Measurements from ENCODE around the gene MYO16.

MYO16 gene

DNA sequence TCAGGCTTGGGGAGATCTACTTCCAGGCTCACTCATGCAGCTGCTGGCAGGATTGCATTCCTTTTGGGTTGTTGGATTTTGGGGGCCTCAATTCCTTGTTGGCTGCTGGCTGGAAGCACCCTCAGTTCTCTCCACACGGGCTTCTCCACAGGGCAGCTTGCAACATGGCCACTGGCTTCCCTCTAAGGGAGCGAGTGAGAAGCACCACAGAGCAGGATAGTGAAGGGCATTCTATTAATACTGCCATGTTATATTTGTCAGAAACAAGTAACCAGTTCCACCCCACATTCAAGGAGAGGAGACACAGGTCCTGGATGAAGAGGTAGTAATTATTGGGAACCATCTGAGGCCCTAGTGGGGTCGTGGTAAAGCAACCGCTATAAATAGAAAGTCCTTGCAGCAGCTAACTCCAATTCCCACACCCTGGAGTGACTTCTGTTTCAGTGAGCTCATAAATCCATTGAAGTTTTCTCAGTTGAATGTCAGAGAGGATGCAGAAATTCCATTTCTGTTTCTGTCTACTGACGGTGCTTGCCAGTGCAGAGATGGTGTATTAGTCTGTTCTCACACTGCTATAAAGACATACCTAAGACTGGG lies 598.0 kb downstream of the MYO16 start:
- DNase-seq (ENCODE audit: low read depth in 2 of 2), result no peak

DNA sequence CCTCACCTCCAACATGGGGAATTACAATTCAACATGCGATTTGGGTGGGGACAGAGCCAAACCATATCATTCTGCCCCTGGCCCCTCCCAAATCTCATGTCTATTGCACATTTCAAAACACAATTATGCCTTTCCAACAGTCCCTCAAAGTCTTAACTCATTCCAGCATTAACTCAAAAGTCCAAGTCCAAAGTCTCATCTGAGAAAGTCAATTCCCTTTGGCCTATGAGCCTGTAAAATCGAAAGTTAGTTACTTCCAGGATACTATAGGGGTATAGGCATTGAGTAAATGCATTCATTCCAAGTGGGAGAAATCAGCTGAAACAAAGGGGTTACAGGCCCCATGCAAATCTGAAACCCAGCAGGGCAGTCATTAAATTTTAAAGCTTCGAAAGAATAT lies 598.8 kb downstream of the MYO16 start:
- no peak for DNase-seq (ENCODE audit: low read depth in 2 of 2)

DNA sequence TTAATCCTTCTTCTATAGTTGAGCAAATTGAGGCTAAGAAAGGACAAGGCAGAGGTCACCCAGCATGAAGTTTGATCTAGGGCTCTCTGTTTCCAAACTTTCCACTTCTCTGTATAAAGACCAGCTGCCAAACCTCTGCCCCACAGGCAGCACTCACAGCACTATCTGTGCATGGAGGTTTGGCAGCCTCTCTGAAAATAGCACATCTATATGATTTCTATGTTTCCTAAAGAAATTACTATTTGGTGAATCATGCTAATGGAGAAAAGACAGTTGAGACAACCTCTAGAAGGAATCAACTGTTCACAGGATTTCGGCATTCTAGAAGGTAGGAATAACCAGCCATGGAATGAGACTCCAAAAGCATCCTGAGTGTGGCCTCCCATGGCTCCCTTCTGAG lies 602.5 kb downstream of the MYO16 start:
- no peak for DNase-seq (ENCODE audit: low read depth in 2 of 2)

DNA sequence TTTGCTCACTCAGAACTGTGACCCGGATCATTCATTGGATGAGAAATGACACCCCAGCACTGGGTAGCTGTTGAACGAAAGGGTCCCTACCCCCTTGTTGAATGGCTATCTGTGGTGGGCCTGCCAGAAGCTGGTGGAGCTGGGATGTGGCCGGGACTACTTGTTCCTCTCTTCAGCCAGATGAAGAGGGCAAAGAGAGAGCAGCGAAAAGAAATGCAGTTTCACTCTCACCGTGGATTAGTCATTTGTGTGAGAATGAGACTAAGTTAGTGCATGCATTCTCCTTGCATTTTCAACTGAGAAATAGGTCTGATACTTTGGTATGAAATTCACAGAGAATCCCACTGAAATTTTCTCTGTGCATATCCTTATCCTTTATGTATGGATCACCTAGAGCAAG lies 603.9 kb downstream of the MYO16 start:
- no peak for DNase-seq (ENCODE audit: low read depth in 2 of 2)

DNA sequence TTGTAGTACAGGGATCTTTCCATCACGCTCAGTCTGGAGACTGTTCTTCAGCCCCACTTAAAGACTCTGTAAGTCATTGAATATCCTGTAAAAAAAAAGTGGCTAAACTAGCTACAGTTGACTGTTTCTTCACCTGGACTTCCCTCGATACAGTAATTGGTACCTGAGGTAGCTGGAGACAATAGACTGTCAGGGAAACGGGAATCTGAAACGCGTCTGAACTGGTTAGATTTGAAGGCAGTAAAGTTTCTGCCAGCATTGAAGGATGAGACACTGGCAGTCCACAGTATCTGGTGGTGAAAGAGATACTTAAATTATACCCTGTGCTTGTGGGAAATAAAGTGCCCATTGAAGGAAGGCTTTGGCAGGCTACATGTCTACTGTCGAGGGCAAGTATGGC lies 606.5 kb downstream of the MYO16 start:
- no peak for DNase-seq (ENCODE audit: low read depth in 2 of 2)

DNA sequence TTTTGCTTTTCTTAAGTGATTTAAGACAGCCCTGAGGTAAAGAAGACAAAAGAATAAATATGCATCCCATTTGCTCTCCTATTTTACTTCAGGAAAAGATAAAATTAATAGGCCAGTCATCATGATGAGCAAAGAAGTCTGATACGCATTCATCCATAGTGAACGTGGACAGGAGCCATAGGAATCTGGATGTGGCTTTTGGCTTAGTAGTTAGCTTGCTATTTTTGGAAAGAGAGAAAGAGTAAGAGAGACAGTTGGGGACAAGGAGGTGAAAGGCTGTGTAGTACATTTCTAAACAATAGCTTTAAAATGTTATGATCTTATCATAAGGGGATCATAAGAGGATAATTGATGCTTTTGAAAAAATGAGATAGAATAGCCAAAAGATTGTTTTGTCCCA lies 611.7 kb downstream of the MYO16 start:
- DNase-seq (ENCODE audit: low read depth in 2 of 2), result no peak

DNA sequence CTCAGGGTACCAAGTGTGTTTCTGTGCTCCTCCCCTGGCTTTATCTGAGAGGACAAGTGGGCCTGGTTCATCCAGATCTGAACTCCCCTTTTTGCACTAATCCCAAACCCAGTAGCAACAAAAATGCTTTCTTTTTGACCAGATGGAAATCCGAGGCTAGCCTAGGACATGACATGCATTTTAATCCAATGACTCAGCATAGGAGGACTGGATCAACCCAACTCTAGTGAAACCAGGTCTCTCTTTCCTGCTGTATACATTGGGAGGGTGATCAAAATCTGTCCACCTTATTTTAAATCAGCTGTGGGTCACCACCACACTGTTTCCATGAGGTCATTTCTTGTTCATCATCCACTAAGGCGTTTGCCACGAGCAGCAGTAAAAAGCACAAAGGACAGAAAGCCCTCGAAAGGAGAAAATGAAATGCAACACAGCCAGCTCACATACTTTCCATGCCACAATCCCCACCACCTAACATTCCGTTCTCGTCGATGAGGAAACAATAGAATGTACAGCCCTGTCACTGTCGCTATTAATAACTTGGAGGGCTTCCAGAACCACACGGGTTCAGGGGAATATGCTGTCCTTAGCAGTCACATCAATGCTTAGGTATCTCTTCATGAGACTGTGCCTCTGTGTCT lies 614.0 kb downstream of the MYO16 start:
- DNase-seq (ENCODE audit: low read depth in 2 of 2), result no peak

DNA sequence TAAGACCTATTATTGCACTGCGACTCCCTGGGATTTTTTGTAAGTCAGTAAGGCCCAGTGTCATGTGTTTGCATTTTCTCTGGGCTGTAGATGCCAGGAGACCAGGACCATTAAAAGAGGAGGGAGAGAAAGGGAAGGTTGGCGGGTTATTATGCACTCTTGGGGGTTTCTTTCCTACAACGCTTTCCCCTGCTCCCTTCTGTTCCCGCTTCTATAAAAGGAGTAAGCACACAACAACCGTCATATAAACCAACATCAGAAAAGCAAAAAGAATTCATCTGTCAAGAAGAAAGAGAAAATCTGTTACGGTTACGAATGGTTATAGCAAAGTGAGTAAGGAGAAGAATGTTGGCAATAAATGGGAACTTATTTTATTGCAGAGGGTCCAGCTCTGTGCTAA lies 615.2 kb downstream of the MYO16 start:
- no peak for DNase-seq (ENCODE audit: low read depth in 2 of 2)

DNA sequence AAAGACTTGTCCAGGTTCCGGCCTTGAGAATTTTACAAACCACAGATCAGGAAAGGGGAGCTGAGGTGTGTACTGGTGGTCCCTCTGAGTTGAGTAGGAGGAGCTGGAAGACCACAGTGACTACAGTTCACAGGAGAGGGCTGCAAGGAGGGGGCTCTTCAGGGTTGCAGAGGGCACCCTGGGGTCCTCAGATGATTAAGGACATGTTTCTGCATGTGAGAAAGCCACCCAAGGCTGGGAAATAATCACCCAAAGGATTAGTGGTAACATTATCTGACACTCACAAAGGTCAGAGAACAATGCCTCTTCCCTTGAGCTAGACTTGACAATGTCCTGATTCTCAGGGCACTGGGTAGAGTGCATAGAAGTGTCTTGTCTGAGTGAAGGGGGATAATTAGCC lies 616.6 kb downstream of the MYO16 start:
- no peak for DNase-seq (ENCODE audit: low read depth in 2 of 2)

DNA sequence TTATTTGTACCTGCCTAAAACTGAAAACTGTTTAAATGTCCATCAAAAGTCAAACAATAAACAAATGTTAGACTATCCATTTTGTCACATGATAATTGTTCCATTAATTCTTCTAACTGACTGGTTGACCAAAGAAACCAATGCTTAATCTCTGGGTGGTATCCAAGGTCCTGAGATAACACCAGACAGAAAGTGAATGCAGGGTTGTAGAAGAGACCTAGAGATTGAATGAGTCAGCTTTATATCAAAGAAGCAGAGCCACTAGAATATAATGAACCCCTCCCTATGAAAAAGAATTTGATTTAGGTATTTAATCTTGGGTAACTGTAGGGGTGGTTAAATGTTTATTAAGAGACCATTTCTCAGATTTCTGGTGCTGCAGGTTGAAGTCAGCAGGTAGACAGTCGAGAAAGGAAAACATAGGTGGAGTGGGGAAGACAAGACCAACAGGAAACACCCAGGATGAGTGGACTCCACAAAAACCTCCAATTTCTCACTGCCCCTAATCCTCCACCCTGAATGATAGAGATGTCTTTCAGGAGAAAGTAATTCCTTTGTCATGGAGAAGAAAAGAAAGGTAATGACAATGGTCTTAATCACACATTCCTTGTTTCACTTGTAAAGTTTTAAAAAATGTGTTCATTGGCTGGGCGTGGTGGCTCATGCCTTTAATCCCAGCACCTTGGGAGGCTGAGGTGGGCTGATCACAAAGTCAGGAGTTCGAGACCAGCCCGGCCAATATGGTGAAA lies 620.5 kb downstream of the MYO16 start:
- DNase-seq (ENCODE audit: low read depth in 2 of 2), result no peak

DNA sequence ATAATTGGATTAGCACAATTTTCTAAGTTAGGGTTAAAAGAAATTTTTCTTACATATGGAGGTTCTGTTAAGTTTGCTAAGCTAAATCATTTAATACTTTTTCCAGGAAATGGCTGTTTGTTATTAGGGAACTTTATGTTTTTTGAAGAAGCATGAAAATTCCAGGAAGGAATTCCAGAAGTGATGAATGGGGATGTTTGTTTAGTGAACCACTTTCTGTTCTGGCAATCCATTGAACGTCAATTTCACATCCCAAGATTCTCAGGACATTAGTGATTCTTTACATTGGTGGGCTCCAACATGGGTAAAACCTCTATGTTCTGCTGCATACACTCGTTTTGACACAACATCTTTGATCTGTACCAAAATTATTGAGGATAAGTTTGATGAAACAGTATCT lies 622.5 kb downstream of the MYO16 start:
- DNase-seq (ENCODE audit: low read depth in 2 of 2), result no peak

DNA sequence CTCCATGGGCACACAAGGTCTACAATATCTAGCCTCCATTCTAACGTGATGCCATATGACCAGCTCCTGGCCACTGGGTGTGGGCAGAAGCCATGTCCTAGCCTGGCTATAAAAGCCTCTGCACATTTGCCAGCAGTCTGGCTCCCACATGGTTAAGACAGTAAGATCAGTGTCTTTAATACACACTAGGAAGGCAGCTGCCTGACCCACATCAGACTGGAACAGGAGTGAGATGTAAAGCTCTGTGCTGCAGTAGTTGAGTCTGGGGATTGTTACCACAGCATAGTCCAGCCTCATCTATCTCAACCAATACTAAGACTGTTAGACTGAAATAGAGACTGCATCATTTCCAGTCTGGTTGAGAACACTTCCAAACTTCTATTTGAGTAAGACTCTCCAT lies 623.9 kb downstream of the MYO16 start:
- no peak for DNase-seq (ENCODE audit: low read depth in 2 of 2)

DNA sequence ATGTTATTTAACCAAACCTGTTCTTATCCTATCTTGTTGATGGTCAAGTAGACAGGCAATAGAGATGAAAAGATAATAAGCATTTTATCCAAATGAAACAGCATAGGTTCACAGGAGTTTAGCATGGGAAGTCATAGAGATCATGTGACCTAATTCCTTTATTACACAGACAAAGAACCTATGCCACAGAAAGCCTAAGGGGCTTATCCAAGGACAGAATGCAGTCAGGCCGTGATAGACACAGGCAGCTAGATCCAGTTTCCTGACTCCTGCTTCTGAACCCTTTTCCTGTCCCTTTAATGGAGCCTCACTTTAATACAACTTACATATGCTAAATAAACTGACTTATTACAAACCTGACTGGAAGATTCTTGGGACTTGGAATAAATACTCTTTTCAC lies 624.9 kb downstream of the MYO16 start:
- DNase-seq (ENCODE audit: low read depth in 2 of 2), result no peak

DNA sequence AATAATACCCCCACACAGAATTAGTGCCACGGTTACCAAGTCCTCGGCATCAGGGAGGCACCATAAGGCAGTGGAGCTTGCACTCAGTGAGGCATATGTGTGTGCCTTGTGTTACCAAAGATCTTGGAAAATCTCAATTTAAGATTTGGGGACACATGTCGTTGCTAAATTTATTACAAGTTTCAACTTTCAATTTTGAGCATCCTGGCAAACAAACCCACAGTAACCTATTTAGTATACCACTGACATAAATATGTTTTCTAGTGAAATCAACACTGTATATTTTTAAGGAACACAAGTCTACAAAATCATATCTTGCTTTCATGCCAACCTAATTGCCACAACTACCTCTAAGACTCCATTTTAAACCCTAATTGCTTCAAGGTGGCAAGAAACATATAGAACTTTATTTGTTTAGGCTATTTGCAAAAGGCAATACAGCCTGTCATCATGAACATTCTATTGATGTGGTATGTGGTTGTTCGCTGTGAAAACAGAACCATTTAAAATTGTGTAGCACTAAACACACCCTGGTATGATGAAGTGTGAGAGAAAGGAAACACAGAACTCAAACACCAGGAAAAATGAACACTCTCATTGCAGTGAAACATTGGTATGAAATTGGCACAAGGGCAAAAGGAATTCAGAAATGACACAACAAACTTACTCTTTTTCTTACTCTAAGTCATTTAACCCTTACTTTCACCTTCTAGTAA lies 625.9 kb downstream of the MYO16 start:
- no peak for DNase-seq (ENCODE audit: low read depth in 2 of 2)

DNA sequence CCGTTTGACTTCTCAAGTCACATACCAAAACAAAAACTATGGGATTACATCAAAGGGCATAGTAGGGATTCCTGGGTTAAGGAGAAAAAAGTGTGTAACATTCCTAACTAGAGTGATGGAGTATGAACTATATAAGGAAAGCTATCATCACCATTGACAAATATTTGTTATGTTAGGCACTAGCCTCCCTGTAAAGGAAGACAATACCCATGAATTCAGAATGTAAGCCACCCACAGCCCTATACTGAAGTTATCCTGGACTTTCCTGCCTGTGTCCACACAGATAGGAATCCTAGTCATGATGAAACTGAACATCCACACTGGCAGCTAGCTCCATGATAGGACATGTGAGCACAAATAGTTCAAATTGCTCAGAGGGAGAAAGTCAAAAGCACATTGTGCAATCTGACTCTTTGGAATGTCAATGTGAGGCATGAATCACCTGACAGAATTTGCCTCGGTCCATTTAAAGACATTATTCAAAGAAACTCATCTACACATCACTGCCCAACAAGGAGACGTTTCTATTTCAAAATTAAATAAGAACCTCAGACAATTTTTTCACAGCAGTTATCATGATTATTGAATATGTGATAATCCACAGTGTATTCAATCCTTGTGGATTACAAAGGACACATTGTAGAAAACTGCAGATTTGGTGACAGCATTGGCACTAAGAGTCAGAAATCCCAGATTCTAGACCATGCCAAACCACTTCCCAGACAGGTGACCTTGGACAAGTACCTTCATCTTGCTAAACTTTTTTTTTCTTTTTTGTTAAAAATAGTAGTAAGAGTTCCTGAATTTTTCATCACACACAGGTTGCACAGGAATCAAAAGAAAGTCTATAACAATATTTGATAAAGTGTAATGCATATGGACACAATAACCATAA lies 627.7 kb downstream of the MYO16 start:
- DNase-seq (ENCODE audit: low read depth in 2 of 2), result no peak
